IMR-90 (cell line): ENCODE measurements around the gene RGS3. TPM values are rescaled to one million over a fixed set of nuclear protein-coding genes. Genes with fewer than 3 reads are reported as not detected.

Source experiments
- ATAC-seq: fragments of 200-7000 bp; cut with Tn5 transposase; 2 replicates; pipeline ENCODE4 v1.9.1; 2020; ENCODE audit warnings: low read depth, mild to moderate bottlenecking, moderate library complexity
- BruUV-seq: library from RNA; stranded (reverse); fragments of 400-500 nt; replicated peaks from 2 replicates; lab custom pipeline; 2021; lab: Mats Ljungman, UMichigan
- CTCF ChIA-PET: fragments of 300-600 bp; formaldehyde crosslinking; extraction: SDS; loops from one replicate; lab custom pipeline; 2021; ENCODE audit warnings: antibody characterized with exemption; lab: Yijun Ruan, JAX
- POLR2A ChIA-PET: fragments of 300-600 bp; sonication (Branson Sonifier 250); formaldehyde crosslinking; loops from one replicate; lab custom pipeline; 2022; ENCODE audit warnings: antibody characterized with exemption; ENCODE audit not compliant: unreplicated experiment; lab: Charles Lee
- DNase-seq: peaks from one replicate; pipeline ENCODE4 v3.0.0; 2013
- H2AFZ ChIP-seq: replicated peaks from 2 replicates; pipeline ENCODE3; 2013; ENCODE audit warnings: low read length, mild to moderate bottlenecking; ENCODE audit not compliant: poor library complexity
- H2AK5ac ChIP-seq: 2 replicates; pipeline ENCODE4 v1.6.1; 2013; ENCODE audit warnings: low read depth, low read length, inconsistent platforms
- H2AK9ac ChIP-seq: replicated peaks from 2 replicates; pipeline ENCODE3; 2013; ENCODE audit warnings: mild to moderate bottlenecking, low read depth, low read length, moderate library complexity; ENCODE audit not compliant: poor library complexity
- H2BK120ac ChIP-seq: 2 replicates; pipeline ENCODE4 v1.6.1; 2013; ENCODE audit warnings: low read depth, low read length, inconsistent platforms
- H2BK15ac ChIP-seq: 3 replicates; pipeline ENCODE4 v1.6.1; 2013; ENCODE audit warnings: low read depth, low read length, inconsistent platforms
- H2BK20ac ChIP-seq: 2 replicates; pipeline ENCODE4 v1.6.1; 2013; ENCODE audit warnings: low read depth, mild to moderate bottlenecking, inconsistent platforms, low read length, moderate library complexity
- H2BK5ac ChIP-seq: 2 replicates; pipeline ENCODE4 v1.6.1; 2013; ENCODE audit warnings: mild to moderate bottlenecking, low read depth, low read length, inconsistent platforms; ENCODE audit not compliant: poor library complexity, severe bottlenecking
- H3K14ac ChIP-seq: replicated peaks from 2 replicates; pipeline ENCODE4 v1.6.1; 2013; ENCODE audit warnings: low read depth, low read length, inconsistent platforms
- H3K18ac ChIP-seq: 2 replicates; pipeline ENCODE4 v1.6.1; 2013; ENCODE audit warnings: low read depth, low read length, control low read depth
- H3K23ac ChIP-seq: 2 replicates; pipeline ENCODE4 v1.6.1; 2013; ENCODE audit warnings: low read depth, low read length, inconsistent platforms
- H3K27ac ChIP-seq: 2 replicates; pipeline ENCODE4 v1.5.1; 2013; ENCODE audit warnings: mild to moderate bottlenecking, control low read depth, low read length; ENCODE audit not compliant: insufficient read depth
- H3K27me3 ChIP-seq: 2 replicates; pipeline ENCODE4 v1.6.1; 2013; ENCODE audit warnings: low read length; ENCODE audit not compliant: control insufficient read depth, insufficient read depth
- H3K36me3 ChIP-seq: 2 replicates; pipeline ENCODE4 v1.6.1; 2013; ENCODE audit warnings: low read length, mixed read lengths; ENCODE audit not compliant: control insufficient read depth, insufficient read depth
- H3K4ac ChIP-seq: 2 replicates; pipeline ENCODE4 v1.6.1; 2013; ENCODE audit warnings: low read depth, low read length, inconsistent platforms
- H3K4me1 ChIP-seq: 2 replicates; pipeline ENCODE4 v1.6.1; 2013; ENCODE audit warnings: low read length, mixed read lengths; ENCODE audit not compliant: control insufficient read depth, insufficient read depth
- H3K4me2 ChIP-seq: 2 replicates; pipeline ENCODE4 v1.6.1; 2013; ENCODE audit warnings: low read depth, mild to moderate bottlenecking, control low read depth, low read length, moderate library complexity
- H3K4me3 ChIP-seq: 2 replicates; pipeline ENCODE4 v1.5.1; 2013; ENCODE audit warnings: low read depth, mild to moderate bottlenecking, control low read depth, low read length, moderate library complexity; ENCODE audit not compliant: insufficient read depth
- H3K56ac ChIP-seq: 2 replicates; pipeline ENCODE4 v1.6.1; 2013; ENCODE audit warnings: low read length, inconsistent platforms; ENCODE audit not compliant: insufficient read depth; ENCODE audit errors: extremely low read depth
- H3K79me1 ChIP-seq, 2 experiments: 2 replicates each; pipeline ENCODE4 v1.6.1; 2013; ENCODE audit warnings: low read length in 2 of 2, inconsistent platforms in 1 of 2, low read depth in 1 of 2
- H3K9ac ChIP-seq: 2 replicates; pipeline ENCODE4 v1.6.1; 2013; ENCODE audit warnings: low read depth, low read length, control low read depth
- H3K9me1 ChIP-seq: 2 replicates; pipeline ENCODE4 v1.6.1; 2013; ENCODE audit warnings: low read length, inconsistent platforms; ENCODE audit not compliant: insufficient read depth
- H3K9me3 ChIP-seq: 2 replicates; pipeline ENCODE4 v1.6.1; 2013; ENCODE audit warnings: low read length; ENCODE audit not compliant: control insufficient read depth, insufficient read depth
- H4K20me1 ChIP-seq: 2 replicates; pipeline ENCODE4 v1.6.1; 2013; ENCODE audit warnings: low read length, inconsistent platforms; ENCODE audit not compliant: insufficient read depth
- H4K5ac ChIP-seq: 2 replicates; pipeline ENCODE4 v1.6.1; 2013; ENCODE audit warnings: mild to moderate bottlenecking, low read depth, low read length, control low read depth
- H4K8ac ChIP-seq, 2 experiments: 2 replicates each; pipeline ENCODE4 v1.6.1; 2013; ENCODE audit warnings: low read depth in 2 of 2, low read length in 2 of 2, control low read depth in 1 of 2, inconsistent platforms in 1 of 2
- H4K91ac ChIP-seq: 2 replicates; pipeline ENCODE4 v1.6.1; 2013; ENCODE audit warnings: low read depth, low read length, inconsistent platforms; ENCODE audit not compliant: insufficient read depth
- CTCF ChIP-seq: conservative IDR thresholded peaks from 2 replicates; pipeline ENCODE4 v1.5.1; 2012; ENCODE audit warnings: mild to moderate bottlenecking, low read depth, low read length, improper control_type of control experiment
- ELK1 ChIP-seq: fragments of 150-350 bp; IDR thresholded peaks from 2 replicates; pipeline ENCODE4 v1.6.1; 2016; ENCODE audit warnings: low read depth, mild to moderate bottlenecking, low read length, moderate library complexity, borderline replicate concordance
- POLR2A ChIP-seq: IDR thresholded peaks from 2 replicates; pipeline ENCODE4 v1.6.1; 2012; ENCODE audit warnings: mild to moderate bottlenecking, low read depth, low read length
- SMC3 ChIP-seq: fragments of 150-350 bp; IDR thresholded peaks from 2 replicates; pipeline ENCODE4 v1.6.1; 2016; ENCODE audit warnings: low read depth, mild to moderate bottlenecking, antibody characterized with exemption, low read length, moderate library complexity
- WGBS, 2 experiments: methylation state at CpG; one replicate each; pipeline versions ENCODE4 v1.1.5 to v1.1.7; 2013; ENCODE audit warnings: missing lambda C conversion rate in 2 of 2; ENCODE audit not compliant: insufficient read length in 1 of 2; ENCODE audit errors: extremely low coverage in 2 of 2; 5-methylcytosine and 5-hydroxymethylcytosine counted together
- dilution Hi-C: fragments of 300-500 bp; cut with HindIII; formaldehyde crosslinking; loops from one replicate; pipeline ENCODE4 v1.14.3; 2018; ENCODE audit warnings: low sequenced_read_pairs; ENCODE audit not compliant: unreplicated experiment
- in situ Hi-C: fragments of 300-500 bp; cut with MboI; formaldehyde crosslinking; loops from 3 replicates; pipeline ENCODE4 v1.14.3; 2019; ENCODE audit warnings: low sequenced_read_pairs, inconsistent platforms, mixed read lengths
- intact Hi-C: fragments of 100-400 bp; cut with micrococcal nuclease; formaldehyde crosslinking; loops from 2 replicates; pipeline ENCODE4 v1.10.0; 2022
- polyA plus RNA-seq, 3 experiments: library from polyadenylated mRNA; depleted of rRNA; stranded (reverse); fragments of >200 nt; gene quantifications; 2 replicates each; pipeline ENCODE4 v1.2.3, GENCODE V29; 2012; ENCODE audit warnings: low replicate concordance in 1 of 3
- total RNA-seq: library from RNA; depleted of rRNA; stranded (reverse); fragments of >200 nt; gene quantifications from 2 replicates; pipeline ENCODE4 v1.2.3, GENCODE V29; 2012

RGS3 gene
- total and polyA plus RNA-seq, 2 of the 4 experiments (the other 2 are of a cell fraction): 51.8 to 65.6 TPM

- Histone ChIP-seq H3K36me3 (no peaks in the 10 kb centered on the region), H3K27me3 (no peaks in the 10 kb centered on the region), H2BK20ac (peak overlapping the region; percentile 26; the same call in 1 of the 2 replicates), H4K8ac (no peak overlapping the region), H3K56ac (no peak overlapping the region), H3K9ac (no peak overlapping the region), H3K9me3 (no peaks in the 10 kb centered on the region), H4K20me1 (peaks cover 7% of the 10 kb centered on the region; the same call in 1 of the 2 replicates), H2BK5ac (no peak overlapping the region), H3K9me1 (peaks cover 29% of the 10 kb centered on the region), H2AK5ac (peak overlapping the region; percentile 88), H3K27ac (no peak overlapping the region), H3K23ac (peak overlapping the region; percentile 92; the same call in 1 of the 2 replicates), H3K4me3 (no peak overlapping the region), H4K5ac (no peak overlapping the region), H3K4me1 (peaks cover 32% of the 10 kb centered on the region), H3K4me2 (peak overlapping the region; percentile 96; the same call in 1 of the 2 replicates), H2BK120ac (peak overlapping the region; percentile 92; the same call in 1 of the 2 replicates), H2AK9ac (peak overlapping the region; percentile 96), H3K79me1 (peaks cover 20 to 51% of the 10 kb centered on the region in 2 experiments), H4K91ac (peak overlapping the region; percentile 15; the same call in 1 of the 2 replicates), H3K18ac (no peak overlapping the region), H3K4ac (peak overlapping the region; percentile 75), H2BK15ac (0 out of 3 replicates have a peak overlapping the region, but pooled peaks have one; percentile 86), H3K14ac (peak overlapping the region; percentile 84; the same call in 1 of the 2 replicates), H2AFZ (peak overlapping the region; percentile 46)
- BruUV-seq: no TSS peak
- CTCF ChIA-PET: no interaction called here
- ATAC-seq (no peak), DNase-seq (no peak)
- no peak for TF ChIP-seq SMC3
- TF ChIP-seq ELK1: no peak
- no peak for TF ChIP-seq POLR2A
- TF ChIP-seq CTCF: no peak
- intact Hi-C loops (loop anchor here (5.0 kb wide), 1 partner anchor 109 kb away; no protein-coding TSS in a partner anchor), dilution Hi-C loops (no loop called here), in situ Hi-C loops (no loop called here)
- POLR2A ChIA-PET: no interaction called here
- no CpG with 5 or more reads among the region's 3 CpGs for WGBS, 2 experiments
Observed at GRCh38 chr9:113566712-113567071, 103.2 kb downstream of the RGS3 start.
